PFSK-1 (cell line): ENCODE results near the gene TAF10. TPM values are rescaled to one million over a fixed set of nuclear protein-coding genes. Genes with fewer than 3 reads are reported as not detected.

ENCODE experiments used
- FOXP2 ChIP-seq: optimal IDR thresholded peaks from 2 replicates; pipeline ENCODE3; 2011; ENCODE audit warnings: borderline replicate concordance, control low read depth, inconsistent platforms; ENCODE audit not compliant: insufficient read depth; ENCODE audit errors: extremely low read length, extremely low read depth
- POLR2AphosphoS5 ChIP-seq: IDR thresholded peaks from 2 replicates; pipeline ENCODE4 v1.6.1; 2012; ENCODE audit warnings: low read depth, mild to moderate bottlenecking, control low read depth, low read length, moderate library complexity
- REST ChIP-seq, 2 experiments: IDR thresholded peaks; 2 replicates each; pipeline versions ENCODE4 v1.6.1 to v1.8.0; 2011 to 2012; ENCODE audit warnings: low read depth in 2 of 2, low read length in 2 of 2, control low read depth in 1 of 2, inconsistent platforms in 1 of 2, mild to moderate bottlenecking in 1 of 2, moderate library complexity in 1 of 2; ENCODE audit not compliant: insufficient read depth in 1 of 2
- SIN3A ChIP-seq: IDR thresholded peaks from 2 replicates; pipeline ENCODE4 v1.6.1; 2012; ENCODE audit warnings: mild to moderate bottlenecking, low read length, moderate library complexity, borderline replicate concordance; ENCODE audit not compliant: insufficient read depth
- TAF1 ChIP-seq: IDR thresholded peaks from 2 replicates; pipeline ENCODE4 v1.6.1; 2012; ENCODE audit warnings: low read length, control low read depth, borderline replicate concordance; ENCODE audit not compliant: insufficient read depth
- polyA plus RNA-seq: library from polyadenylated mRNA; unstranded; fragments of >200 nt; gene quantifications from one replicate; pipeline ENCODE4 v1.2.1, GENCODE V29; 2012; ENCODE audit warnings: low read depth, missing spikeins; ENCODE audit not compliant: insufficient read length

TAF10 gene
- polyA plus RNA-seq, result 174 TPM

DNA sequence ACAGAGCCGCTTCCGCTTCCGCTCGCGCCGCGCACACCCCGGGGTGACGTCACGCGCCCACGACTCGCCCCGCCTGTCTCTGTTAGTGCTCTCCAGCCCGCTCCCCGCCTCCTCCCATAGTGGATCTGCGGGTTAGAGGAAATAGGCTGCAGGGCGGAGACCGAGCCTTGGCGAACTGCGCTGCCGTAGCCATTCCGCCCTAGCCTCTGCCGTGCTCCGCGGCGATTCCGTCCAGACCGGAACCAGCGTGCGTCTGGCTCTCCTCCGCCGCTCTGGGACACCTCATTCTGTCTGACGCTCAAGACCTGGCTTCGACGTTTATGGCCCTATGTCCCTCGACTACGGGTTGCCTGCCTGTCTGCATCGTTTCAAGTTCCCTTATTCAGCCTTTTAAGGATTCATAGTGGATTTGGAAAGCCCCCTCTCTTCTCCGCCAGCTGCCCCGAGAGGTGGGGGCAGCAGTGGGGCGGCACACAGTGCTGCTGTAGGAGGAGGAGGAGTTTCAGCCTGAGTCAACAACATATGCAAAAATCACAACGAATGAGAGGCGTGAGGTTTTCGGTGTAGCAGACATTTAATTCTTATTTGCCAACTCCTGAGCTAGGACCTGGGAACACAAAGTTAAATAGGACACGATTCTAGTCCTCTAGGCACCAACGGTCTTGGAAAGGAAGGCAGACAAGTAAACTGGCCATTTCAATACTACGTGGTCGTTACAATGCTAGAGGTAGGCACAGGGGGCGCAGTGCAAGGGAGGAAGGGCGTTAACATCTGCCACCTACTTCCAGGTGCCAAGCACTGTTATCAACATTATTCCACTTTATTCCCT is at the start of gene TAF10:
TSS of gene TAF10 (minus strand) at position 4 of the 829 bp plus-strand sequence. CDS start 27 bp downstream, outside the sequence.
- TF ChIP-seq SIN3A (peak; percentile 82; the same call in 1 of the 2 replicates), POLR2AphosphoS5 (peak; percentile 92), REST (IDR thresholded peaks at IDR 0.05; ENCODE audit: insufficient read depth in 1 of 2, low read depth in 2 of 2, low read length in 2 of 2) (peak; percentile 45 to 60; a peak in 2 of 4 replicates), FOXP2 (peak; percentile 98), TAF1 (peak; percentile 92)

- no peak for TF ChIP-seq TAF1
- TF ChIP-seq POLR2AphosphoS5, result no peak
- TF ChIP-seq SIN3A, result no peak
- TF ChIP-seq REST (IDR thresholded peaks at IDR 0.05; ENCODE audit: insufficient read depth in 1 of 2, low read depth in 2 of 2, low read length in 2 of 2), result no peak
- no peak for TF ChIP-seq FOXP2
Observed at GRCh38 chr11:6660712-6661111, 48.7 kb upstream of the TAF10 start.

DNA sequence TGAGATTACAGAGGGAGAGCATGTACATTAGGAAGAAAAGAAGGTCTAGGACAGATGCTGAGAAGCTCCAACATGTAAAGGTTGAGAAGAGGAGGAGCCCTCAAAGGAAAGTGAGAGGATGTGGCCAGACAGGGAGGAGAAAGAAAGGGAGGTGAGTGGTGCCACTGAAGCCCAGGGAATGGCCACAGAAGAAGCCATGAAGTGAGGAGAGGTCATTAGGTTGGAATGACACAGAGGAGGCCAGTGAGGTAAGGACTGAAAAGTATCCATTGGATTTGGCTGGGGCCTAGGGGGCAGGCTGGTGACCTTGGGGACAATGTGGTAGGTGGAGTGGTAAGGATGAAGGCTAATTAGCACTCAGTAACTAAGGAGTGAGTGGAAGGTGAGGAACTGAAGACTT is 46.6 kb upstream of the TAF10 start:
- no peak for TF ChIP-seq POLR2AphosphoS5
- TF ChIP-seq REST (IDR thresholded peaks at IDR 0.05; ENCODE audit: insufficient read depth in 1 of 2, low read depth in 2 of 2, low read length in 2 of 2), result no peak
- TF ChIP-seq TAF1, result no peak
- no peak for TF ChIP-seq FOXP2
- TF ChIP-seq SIN3A, result no peak

GRCh38 chr11:6657346-6657745 is 45.3 kb upstream of the TAF10 start:
- TF ChIP-seq FOXP2 (no peak), POLR2AphosphoS5 (no peak), TAF1 (no peak), SIN3A (no peak), REST (IDR thresholded peaks at IDR 0.05; ENCODE audit: insufficient read depth in 1 of 2, low read depth in 2 of 2, low read length in 2 of 2) (no peak)
